ENCODE measurements around the gene NOVA2. TPM values are rescaled to one million over a fixed set of nuclear protein-coding genes. Genes with fewer than 3 reads are reported as not detected.
A peak's percentile ranks its signal among the peaks of the same experiment; 100 is the strongest.
"Not testable (repeated sequence)": the region's sequence is repeated elsewhere in the genome, so short reads cannot be mapped to it uniquely, and the experiment has no call there.

Gene NOVA2
- total RNA-seq, 1 donor from 2014 or later: 3.7 TPM

DNA sequence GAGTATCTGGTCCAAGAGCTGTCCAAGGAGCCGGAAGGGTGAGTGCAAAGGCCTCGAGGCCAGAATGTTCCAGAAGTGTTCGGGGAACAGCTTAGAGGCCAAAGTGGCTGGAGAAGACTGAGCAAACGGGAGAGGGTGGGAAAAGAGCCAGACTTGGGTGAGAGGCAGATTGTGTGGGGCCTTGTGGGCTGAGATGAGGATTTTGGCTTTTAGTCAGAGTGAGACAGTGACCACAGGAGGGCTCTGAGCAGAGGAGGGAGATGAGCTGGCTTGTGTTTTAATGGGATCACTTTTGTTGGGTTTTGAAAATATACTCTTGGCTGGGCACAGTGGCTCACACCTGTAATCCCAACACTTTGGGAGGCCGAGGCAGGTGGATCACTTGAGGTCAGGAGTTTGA lies 64.7 kb downstream of the NOVA2 start:
- no peak for ATAC-seq (ENCODE audit: poor library complexity)
- no peak for DNase-seq
- intact Hi-C loops (cut with DNase I): no loop called here

DNA sequence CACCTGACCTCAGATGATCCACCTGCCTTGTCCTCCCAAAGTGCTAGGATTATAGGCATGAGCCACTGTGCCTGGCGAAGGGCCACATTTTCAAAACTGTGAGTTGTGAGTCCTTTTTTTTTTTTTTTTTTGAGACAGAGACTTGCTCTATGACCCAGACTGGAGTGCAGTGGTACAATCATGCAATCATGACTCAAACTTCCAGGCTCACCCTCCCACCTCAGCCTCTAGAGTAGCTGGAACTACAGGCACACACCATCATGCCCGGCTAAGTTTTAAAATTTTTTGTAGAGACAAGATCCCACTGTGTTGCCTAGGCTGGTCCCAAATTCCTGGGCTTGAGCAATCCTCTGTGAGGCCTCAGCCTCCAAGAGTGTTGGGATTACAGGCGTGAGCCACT lies 67.4 kb downstream of the NOVA2 start:
- DNase-seq (no peak), ATAC-seq (ENCODE audit: poor library complexity) (no peak)
- intact Hi-C loops (cut with DNase I): no loop called here

DNA sequence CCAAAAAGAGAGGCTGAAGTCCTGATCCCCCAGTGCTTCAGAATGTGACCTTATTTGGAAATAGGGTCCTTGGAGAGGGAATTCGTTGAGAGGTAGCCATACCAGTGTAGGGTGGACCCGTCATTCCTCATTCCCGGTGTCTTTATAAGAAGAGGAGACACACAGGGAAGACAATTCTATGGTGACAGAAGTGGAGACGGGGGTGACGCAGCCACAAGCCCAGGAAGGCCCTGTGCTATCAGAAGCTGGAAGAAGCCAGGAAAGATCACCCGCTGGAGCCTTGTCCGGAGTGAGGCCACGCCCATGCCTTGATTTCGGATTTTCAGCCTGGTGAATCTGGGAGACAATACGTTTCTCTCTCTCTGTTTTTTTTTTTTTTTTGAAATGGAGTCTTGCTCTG lies 68.7 kb downstream of the NOVA2 start:
- DNase-seq (no peak), ATAC-seq (ENCODE audit: poor library complexity) (no peak)
- intact Hi-C loops (cut with DNase I): no loop called here

DNA sequence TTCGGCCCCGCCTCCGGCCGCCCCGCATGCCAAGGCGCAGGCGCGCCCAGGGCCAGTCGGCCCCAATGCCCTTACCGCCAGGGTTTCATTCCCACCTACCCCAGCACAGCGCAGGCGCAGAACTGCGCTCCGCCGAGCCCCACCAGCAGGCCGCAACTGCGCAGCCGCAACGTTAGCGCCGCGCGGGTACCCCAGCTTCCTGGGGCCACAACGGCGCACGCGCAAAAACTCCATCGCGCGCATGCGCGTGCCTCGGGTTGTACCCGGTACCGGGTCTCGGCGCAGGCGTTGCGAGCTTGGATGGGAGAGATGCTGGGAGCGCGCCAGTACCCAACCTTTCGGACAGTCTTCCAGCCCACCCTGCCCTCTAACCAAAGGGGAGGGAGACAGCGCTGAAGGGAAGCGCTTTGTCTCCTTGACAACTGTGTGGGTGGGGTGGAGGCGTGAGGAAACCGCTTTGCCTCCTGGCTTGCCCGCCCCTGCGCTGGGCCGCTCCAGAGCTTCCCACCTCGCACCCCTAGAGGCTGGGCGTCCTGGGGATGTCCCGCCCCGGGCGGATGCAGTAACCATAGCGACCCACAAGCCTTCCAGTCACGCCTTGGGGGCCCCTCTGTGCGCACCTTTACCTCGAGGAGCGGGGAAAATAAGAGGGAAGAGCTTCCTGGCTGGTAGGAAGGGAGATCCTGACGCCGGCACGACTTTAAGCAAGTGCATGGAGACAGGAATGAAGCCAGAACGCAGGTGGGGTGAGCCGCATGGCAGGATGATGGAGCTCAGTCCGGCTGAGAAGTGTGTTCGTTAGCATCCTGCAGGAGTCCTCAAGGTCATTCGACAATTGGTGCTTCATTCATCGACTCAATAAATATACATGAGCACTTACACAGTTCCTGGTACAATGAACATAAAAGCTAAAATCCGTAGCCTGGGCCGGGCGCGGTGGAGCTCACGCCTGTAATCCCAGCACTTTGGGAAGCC lies 70.7 kb downstream of the NOVA2 start:
- intact Hi-C loops (cut with DNase I): loop anchor here (5.0 kb wide), 1 partner anchor 94 kb away; the partner anchor contains the start of gene CCDC61
- peak; percentile 99 for DNase-seq
- ATAC-seq (ENCODE audit: poor library complexity): peak; percentile 97

DNA sequence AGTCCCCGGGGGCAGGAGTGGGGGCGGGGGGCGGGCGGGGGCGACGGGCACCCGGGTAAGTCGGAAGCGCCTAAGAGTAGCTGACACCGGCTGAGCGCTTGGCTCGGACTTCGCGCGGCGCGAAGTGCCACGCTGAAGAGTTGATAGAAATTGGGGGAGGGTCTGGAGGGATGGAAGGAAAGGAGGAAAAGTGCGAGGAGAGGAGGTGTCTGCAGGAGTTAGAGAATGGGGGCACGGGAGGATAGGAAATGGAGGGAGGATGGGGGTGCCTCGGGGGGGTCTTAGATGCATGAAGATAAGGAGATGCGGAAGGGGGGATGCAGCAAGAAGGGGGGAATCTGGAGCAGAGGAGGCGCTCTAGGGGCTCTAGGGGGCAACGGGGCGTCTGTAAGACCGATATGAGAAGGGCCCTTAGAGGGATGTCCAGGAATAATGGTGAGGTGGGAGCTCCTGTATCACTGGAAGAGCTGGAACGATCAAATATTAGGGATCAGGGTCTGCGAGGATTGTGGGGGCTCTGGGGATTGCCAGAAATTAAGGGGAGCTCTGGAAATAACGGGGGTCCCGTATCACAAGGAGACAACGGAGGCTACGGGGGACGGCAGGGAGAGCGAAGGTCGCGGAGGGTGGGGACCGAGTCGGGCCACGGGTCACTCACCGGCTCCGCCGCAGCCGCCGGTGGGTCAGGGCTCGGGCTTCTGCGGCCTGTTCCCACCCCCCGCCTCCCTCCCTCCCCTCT lies 71.6 kb downstream of the NOVA2 start, which contains the start of gene MYPOP:
MYPOP (minus strand) TSS at position 702 of the 739 bp plus-strand sequence. CDS start 840 bp downstream, outside the sequence.
- intact Hi-C loops (cut with DNase I): loop anchor here (2.0 to 5.0 kb wide), 2 partner anchors 23 to 95 kb away; partner anchors contain the start of gene CCDC61
- DNase-seq: no peak
- no peak for ATAC-seq (ENCODE audit: poor library complexity)

DNA sequence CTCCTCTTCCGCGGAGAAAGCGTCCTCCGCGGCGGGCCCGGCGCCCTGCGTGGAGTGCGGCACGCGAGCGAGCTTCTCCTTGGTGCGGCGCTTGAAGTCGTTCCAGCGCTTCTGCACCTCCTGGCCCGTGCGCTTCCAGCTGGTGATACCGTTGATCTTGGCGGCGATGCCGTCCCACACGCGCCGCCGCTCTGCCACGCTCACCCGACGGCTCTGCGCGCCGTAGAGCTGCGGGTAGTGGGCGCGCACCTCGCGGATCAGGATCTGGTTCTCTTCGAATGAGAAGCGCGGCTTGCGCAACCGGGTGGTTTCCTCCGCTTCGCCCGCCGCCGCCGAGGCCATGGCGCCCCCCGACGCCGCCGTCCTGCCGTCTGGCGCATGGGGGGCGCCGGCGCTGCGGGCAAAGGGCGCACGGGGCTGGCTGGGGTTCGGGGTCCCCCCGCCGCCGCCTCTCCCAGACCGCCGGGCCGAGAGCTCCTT lies 72.2 kb downstream of the NOVA2 start:
- DNase-seq (peak; percentile 75), ATAC-seq (ENCODE audit: poor library complexity) (no peak)
- intact Hi-C loops (cut with DNase I): loop anchor here (2.0 to 5.0 kb wide), 2 partner anchors 23 to 96 kb away; partner anchors contain the start of gene CCDC61

DNA sequence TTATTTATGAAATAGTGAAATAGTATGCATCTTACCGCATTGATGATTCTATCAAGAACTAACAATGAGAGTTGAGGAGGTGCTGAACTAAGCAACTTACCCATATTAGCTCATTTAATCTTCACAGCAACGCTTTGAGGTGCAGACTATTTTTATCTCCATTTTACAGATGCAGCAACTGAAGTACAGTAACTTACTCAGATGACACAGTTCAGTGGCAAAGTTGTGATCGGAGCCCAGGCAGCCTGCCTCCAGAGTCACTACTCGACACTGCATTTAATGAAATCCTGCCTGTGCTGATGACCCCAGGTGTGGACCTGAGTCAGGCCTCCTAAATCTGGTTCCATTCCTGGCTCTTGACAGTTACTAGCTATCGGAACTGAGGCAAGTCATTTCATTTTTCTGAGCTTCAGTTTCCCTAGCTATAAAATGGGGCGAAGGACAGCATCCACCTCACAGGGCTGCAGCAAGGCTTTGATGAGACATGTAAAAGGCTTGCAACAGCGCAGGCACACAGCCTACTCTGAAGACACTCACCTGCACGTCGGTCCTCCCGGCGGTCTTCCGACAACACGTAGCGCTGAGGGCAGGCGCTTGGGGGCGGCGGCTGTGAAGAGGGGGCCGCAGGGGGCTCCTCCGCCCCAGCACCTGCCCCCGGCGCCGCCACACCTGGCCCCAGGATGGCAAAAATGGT lies 72.8 kb downstream of the NOVA2 start:
- ATAC-seq (ENCODE audit: poor library complexity): no peak
- intact Hi-C loops (cut with DNase I): loop anchor here (2.0 to 5.0 kb wide), 2 partner anchors 24 to 96 kb away; partner anchors contain the start of gene CCDC61

DNA sequence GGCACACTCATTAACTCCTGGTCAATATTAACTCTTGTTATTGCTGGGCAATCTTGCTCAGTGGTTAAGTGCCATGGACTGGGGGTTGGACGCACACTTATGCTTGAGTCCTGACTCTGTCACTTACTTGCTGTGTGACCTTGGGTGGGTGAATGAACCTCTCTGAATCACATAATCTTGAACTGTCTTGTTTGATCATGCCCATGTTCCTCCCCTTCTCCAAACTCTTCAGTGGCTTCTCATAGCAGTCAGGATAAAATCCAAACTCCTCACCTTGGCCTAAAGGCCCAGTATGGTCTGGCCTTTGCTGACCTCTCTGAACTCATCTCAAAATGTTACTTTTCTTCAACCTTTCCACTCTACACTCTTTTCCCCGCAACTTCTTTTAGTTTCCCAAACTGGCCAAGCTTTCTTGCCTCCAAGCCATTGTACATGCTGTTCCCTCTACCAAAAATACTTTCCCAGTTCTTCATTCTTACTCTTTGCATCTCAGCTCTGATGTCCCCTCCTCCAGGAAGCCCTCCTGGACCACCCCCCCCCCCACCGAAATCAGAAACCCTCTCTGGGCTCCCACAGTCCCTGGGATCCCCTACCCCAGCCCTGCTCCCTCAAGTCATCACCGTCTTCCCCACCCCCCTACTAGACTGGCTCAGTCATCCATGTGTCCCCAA lies 73.6 kb downstream of the NOVA2 start:
- no peak for ATAC-seq (ENCODE audit: poor library complexity)
- DNase-seq: no peak
- intact Hi-C loops (cut with DNase I): loop anchor here (2.0 to 5.0 kb wide), 2 partner anchors 25 to 97 kb away; partner anchors contain the start of gene CCDC61

More for the DNA sequence above, 72.8 kb downstream of the NOVA2 start:
- no peak for DNase-seq

DNA sequence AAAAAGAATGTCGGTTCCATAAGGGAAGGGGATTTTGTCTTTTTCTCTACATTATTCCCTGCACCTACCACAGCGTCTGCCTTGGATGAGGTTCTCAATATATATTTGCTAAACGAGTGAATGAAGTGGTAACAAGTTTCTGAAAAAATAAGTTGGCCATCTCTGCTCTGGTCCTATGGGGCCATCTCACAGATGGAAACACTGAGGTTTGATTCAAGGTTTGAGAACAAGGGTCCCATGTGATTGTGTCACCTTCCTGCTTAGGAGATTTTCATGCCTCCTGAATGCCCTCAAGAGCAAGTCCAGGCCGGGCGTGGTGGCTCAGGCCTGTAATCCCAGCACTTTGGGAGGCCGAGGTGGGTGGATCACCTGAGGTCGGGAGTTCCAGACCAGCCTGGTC lies 74.4 kb downstream of the NOVA2 start:
- ATAC-seq (ENCODE audit: poor library complexity) (no peak), DNase-seq (no peak)
- intact Hi-C loops (cut with DNase I): no loop called here

DNA sequence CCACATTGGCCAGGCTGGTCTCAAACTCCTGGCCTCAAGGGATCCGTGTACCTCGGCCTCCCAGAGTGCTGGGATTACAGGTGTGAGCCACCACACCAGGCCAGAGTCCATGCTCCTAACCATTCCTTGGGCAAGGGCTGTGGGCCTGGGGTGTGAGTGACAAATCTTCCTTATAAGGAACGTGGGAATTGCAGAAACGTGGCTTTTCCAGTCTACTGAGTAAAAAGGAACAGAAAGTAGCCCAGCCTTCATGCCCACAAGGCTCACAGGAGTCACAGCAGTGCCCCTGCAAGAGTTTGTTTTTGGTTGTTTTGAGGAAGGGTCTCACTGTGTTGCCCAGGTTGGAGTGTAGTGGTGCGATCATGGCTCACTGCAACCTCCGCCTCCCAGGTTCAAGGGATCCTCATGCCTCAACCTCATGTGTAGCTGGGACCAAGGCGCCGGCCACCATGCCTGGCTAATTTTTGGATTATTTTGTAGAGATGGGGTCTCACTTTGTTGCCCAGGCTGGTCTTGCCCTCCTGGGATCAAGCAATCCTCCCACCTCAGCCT lies 76.3 kb downstream of the NOVA2 start:
- intact Hi-C loops (cut with DNase I): no loop called here
- no peak for ATAC-seq (ENCODE audit: poor library complexity)
- no peak for DNase-seq

DNA sequence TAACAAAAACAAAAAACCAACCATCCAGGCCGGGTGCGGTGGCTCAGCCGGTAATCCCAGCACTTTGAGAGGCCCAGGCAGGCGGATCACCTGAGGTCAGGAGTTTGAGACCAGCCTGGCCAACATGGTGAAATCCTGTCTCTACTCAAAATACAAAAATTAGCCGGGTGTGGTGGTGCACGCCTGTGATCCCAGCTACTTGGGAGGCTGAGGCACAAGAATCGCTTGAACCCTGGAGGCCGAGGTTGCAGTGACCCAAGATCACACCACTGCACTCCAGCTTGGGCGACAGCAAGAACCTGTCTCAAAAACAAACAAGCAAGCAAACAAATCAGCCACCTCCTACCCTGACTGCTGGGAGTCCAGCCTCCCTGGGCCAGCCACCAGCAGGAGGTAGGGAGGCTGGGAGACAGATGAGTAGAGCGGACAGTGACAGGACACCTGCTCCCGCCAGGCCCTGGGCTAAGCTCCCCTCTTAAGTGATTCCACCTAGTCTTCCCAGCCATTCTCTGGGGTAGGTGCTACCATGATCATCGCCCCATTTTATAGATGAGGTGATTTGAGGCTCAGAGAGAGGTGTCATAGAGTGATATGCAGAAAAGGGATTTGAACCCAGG lies 77.6 kb downstream of the NOVA2 start:
- intact Hi-C loops (cut with DNase I); DNase-seq; ATAC-seq (ENCODE audit: poor library complexity): not testable (repeated sequence)

DNA sequence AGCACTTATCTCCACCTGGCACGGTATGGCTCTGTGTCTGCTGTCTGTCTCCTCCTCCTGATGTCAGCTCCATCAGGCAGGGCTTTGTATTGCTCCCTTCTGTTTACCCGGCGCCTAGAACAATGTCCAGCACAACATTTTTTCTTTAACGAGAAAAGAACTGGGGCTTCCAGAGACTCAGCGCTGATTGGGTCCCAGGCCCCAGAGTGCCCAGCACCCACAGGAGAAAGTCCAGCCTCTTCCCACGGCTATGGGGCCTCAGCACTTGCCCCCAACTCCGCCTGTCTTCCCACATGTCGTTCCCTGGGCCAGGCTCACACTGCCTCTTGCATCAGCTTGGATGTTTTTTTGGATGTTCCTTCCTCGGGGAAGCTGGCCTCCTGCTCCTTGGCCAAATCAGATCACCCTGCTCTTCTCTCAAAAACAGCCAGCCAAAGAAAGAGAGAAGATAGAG lies 78.1 kb downstream of the NOVA2 start:
- DNase-seq: no peak
- ATAC-seq (ENCODE audit: poor library complexity): no peak
- intact Hi-C loops (cut with DNase I): no loop called here

DNA sequence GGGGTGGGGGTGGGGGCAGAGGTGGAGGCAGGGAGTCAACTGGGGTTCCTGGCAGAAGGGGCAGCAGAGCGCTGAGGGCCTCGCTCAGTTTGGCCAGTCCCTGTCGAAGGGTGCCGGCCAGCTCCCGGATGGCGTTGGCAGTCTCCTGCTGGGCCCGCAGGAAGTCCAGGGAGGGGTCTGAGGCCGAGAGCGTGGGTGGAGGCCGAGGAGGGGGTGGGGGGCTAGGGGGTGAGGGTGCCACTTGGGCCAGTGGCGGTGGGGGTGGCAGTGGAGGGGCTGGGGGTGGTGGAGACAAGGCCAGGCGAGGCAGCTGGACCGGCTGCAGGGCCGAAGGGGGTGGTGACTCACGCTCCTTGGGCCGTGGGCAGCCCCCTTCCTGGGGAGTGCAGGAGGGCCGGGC lies 82.8 kb downstream of the NOVA2 start:
- DNase-seq (no peak), ATAC-seq (ENCODE audit: poor library complexity) (no peak)
- intact Hi-C loops (cut with DNase I): no loop called here

DNA sequence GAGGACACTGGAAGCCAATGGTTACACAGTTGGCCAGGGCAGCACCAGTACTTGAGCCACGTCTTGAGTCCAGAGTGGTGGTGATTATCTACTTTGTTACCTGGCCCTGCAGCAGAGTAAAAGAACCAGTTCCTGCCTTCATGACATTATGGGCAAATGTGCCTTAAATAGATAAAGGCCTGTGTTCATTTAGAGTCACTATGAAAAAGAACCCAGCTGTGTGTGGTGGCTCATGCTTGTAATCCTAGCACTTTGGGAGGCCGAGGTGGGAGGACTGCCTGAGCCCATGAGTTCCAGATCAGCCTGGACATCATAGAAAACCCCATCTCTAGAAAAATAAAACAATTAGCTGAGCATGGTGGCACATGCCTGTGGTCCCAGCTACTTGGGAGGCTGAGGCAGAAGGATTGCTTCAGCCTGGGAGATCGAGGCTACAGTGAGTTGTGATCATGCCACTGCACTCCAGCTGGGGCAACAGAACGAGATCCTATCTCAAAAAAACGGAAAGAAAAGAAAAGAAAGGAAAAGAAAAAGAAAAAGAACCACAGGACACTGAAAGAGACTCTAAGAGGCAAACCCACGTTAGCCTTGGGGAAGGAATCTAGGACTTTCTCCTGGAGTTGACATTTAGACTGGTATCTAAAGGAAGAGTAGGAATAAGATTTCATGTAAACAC lies 84.3 kb downstream of the NOVA2 start:
- intact Hi-C loops (cut with DNase I): no loop called here
- DNase-seq: no peak
- ATAC-seq (ENCODE audit: poor library complexity): no peak

DNA sequence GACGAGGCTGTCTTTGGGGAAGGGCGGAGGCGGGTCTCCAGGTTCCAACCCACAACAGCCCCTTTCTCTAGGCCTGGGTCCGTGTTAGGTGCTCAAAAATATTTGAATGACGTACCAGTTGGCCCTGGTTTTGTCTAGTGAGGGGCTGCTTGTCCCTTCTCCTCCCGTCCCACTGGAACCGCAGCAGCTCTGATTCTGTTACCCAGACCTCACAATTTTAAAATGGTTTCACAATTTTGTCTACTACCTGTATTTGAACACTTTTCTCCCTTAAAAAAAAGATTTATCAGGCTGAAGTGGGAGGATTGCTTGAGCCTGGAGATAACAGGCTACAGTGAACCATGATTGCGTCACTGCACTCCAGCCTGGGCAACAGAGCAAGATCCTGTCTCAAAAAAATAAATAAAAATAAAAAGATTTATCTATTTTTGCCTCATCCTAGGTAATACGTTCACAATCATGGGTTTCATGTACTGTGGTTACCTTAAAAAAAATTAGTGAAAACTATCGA lies 86.4 kb downstream of the NOVA2 start:
- intact Hi-C loops (cut with DNase I): no loop called here
- no peak for DNase-seq
- ATAC-seq (ENCODE audit: poor library complexity): no peak

DNA sequence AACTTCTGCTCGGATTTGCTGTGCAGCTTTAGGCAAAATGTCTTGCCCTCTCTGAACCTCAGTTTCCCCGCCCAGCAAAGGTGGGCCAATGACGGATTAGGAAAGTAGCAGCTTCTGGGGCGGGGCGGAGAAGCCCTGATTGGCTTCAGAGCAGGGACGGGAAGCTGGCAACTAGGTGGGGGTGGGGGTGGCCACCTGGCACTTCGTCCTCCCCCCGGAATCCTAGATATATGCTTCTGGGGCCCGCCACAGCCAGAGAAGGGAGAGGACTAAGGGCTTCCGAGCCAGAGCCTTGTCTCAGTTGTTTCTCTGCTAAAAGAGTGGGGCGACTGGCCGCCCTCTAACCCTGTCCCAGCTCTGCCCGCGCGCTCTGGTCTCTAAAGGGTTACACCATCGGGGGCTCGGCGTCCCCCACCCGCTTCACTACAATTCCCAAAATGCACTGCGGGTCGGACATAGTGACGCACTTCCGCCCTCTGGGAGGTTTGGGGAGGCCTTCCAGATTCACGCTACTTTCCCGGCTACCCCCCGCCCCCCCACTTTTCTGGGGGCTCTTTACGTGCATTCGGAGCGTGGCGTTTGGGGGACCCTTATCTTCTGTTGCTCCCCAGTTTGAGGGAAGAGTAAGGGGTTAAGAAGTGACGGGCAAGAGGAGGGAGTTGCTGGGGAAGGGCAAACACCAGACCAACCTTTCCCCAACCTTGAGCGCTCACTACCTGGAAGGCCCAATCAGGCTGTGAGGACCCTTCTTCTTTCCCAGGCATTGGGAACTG lies 87.1 kb downstream of the NOVA2 start:
- ATAC-seq (ENCODE audit: poor library complexity) (peak; percentile 93), DNase-seq (peak; percentile 94)
- intact Hi-C loops (cut with DNase I): no loop called here

Data from Right ventricle myocardium superior (tissue), 1 donor.